ENCODE data around the gene LAMB4.

LAMB4 gene

GRCh38 chr7:108014747-108015682 is 115.1 kb downstream of the LAMB4 start:
- Histone ChIP-seq H2BK15ac (replicated peaks; ENCODE audit: low read depth) (no peak overlapping the region), H2BK120ac (ENCODE audit: low read depth, low read length) (no peak overlapping the region), H3K4ac (ENCODE audit: low read depth, low read length) (no peak overlapping the region), H4K8ac (ENCODE audit: low read depth, low read length) (no peak overlapping the region), H3K79me2 (ENCODE audit: control insufficient read depth, insufficient read depth, low read length) (no peaks in the 10 kb centered on the region), H3K36me3 (ENCODE audit: control insufficient read depth, insufficient read depth, low read length) (no peaks in the 10 kb centered on the region), H3K4me1 (ENCODE audit: control insufficient read depth, low read depth, low read length) (no peaks in the 10 kb centered on the region), H3K9ac (ENCODE audit: low read length) (no peak overlapping the region), H3K79me1 (ENCODE audit: low read length) (no peaks in the 10 kb centered on the region), H3K27me3 (ENCODE audit: insufficient read depth, low read length, poor library complexity) (no peaks in the 10 kb centered on the region), H3K23ac (ENCODE audit: low read length) (no peak overlapping the region), H4K5ac (ENCODE audit: low read length) (no peak overlapping the region), H3K4me3 (ENCODE audit: low read length) (no peak overlapping the region), H2BK5ac (ENCODE audit: low read length) (no peak overlapping the region), H3K4me2 (ENCODE audit: low read length) (no peak overlapping the region), H2AK5ac (ENCODE audit: low read length) (no peak overlapping the region), H3K56ac (ENCODE audit: low read length) (no peak overlapping the region), H3K18ac (ENCODE audit: low read length) (no peak overlapping the region), H3K27ac (ENCODE audit: low read depth, low read length) (no peak overlapping the region)
- no peak for DNase-seq
- WGBS (ENCODE audit: extremely low coverage, insufficient coverage, low lambda C conversion rate) = no CpG with 5 or more reads among the region's 6 CpGs

- Histone ChIP-seq H3K9ac (ENCODE audit: low read length) (no peak overlapping the region), H3K27me3 (ENCODE audit: insufficient read depth, low read length, poor library complexity) (no peaks in the 10 kb centered on the region), H3K4ac (ENCODE audit: low read depth, low read length) (no peak overlapping the region), H4K8ac (ENCODE audit: low read depth, low read length) (no peak overlapping the region), H3K79me2 (ENCODE audit: control insufficient read depth, insufficient read depth, low read length) (no peaks in the 10 kb centered on the region), H3K4me1 (ENCODE audit: control insufficient read depth, low read depth, low read length) (no peaks in the 10 kb centered on the region), H4K5ac (ENCODE audit: low read length) (no peak overlapping the region), H3K36me3 (ENCODE audit: control insufficient read depth, insufficient read depth, low read length) (no peaks in the 10 kb centered on the region), H3K79me1 (ENCODE audit: low read length) (no peaks in the 10 kb centered on the region), H3K23ac (ENCODE audit: low read length) (no peak overlapping the region), H2AK5ac (ENCODE audit: low read length) (no peak overlapping the region), H3K4me2 (ENCODE audit: low read length) (no peak overlapping the region), H3K18ac (ENCODE audit: low read length) (no peak overlapping the region), H3K27ac (ENCODE audit: low read depth, low read length) (no peak overlapping the region), H2BK120ac (ENCODE audit: low read depth, low read length) (no peak overlapping the region), H3K56ac (ENCODE audit: low read length) (no peak overlapping the region), H3K4me3 (ENCODE audit: low read length) (no peak overlapping the region), H2BK5ac (ENCODE audit: low read length) (no peak overlapping the region), H2BK15ac (replicated peaks; ENCODE audit: low read depth) (no peak overlapping the region)
- WGBS (ENCODE audit: extremely low coverage, insufficient coverage, low lambda C conversion rate) = no CpG with 5 or more reads among the region's 2 CpGs
- DNase-seq = no peak
These were observed 115.9 kb downstream of the LAMB4 start for GRCh38 chr7:108014215-108014614.

DNA sequence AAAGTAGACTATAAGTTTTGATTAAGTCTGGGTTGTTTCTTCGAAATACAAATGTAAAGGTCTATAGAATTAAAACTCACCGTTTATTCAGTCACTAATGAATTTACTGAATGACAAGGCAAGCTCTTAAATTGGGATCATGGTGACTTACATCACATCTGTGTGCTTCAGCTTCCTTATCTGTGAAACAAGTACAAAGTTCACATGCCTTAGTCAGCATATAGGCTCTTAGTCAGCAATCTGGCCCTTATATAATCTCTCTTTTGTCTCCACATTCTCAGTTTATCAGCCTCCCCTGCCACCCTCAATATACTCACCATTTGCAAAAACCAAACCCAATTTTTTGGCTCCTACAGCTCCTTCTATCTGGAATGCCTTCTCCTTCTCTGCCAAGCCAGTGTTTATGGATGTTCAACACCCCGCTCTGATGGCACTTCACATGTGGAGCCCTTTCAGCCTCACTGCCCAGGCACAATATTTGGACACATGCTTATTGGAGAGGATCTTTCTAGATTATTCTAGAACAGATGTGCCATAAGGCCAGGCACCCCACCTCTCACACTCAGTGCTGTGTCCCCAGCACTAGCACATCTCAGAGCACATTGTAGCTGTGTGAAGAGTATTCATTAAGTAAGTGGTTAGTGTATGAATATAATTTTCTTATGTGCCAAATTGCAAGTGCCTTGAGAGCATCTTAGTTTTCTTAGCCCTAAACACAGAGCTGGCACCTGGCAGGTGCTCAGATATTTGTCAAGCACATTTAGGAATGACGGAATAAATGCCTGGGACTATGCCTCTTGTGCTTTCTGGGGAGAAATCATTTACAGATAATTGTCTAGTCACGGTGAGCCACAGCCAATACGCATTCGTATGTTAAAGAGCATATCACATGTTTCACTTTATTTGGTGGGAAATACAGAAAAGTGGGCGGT is 117.4 kb downstream of the LAMB4 start:
- Histone ChIP-seq H3K4me1 (ENCODE audit: control insufficient read depth, low read depth, low read length) (no peaks in the 10 kb centered on the region), H3K18ac (ENCODE audit: low read length) (no peak overlapping the region), H2AK5ac (ENCODE audit: low read length) (no peak overlapping the region), H3K4me3 (ENCODE audit: low read length) (no peak overlapping the region), H2BK15ac (replicated peaks; ENCODE audit: low read depth) (no peak overlapping the region), H2BK5ac (ENCODE audit: low read length) (no peak overlapping the region), H3K4me2 (ENCODE audit: low read length) (no peak overlapping the region), H3K36me3 (ENCODE audit: control insufficient read depth, insufficient read depth, low read length) (no peaks in the 10 kb centered on the region), H3K79me2 (ENCODE audit: control insufficient read depth, insufficient read depth, low read length) (no peaks in the 10 kb centered on the region), H3K79me1 (ENCODE audit: low read length) (no peaks in the 10 kb centered on the region), H3K4ac (ENCODE audit: low read depth, low read length) (no peak overlapping the region), H3K23ac (ENCODE audit: low read length) (no peak overlapping the region), H4K5ac (ENCODE audit: low read length) (no peak overlapping the region), H2BK120ac (ENCODE audit: low read depth, low read length) (no peak overlapping the region), H3K9ac (ENCODE audit: low read length) (no peak overlapping the region), H3K56ac (ENCODE audit: low read length) (no peak overlapping the region), H3K27me3 (ENCODE audit: insufficient read depth, low read length, poor library complexity) (no peaks in the 10 kb centered on the region), H4K8ac (ENCODE audit: low read depth, low read length) (no peak overlapping the region), H3K27ac (ENCODE audit: low read depth, low read length) (no peak overlapping the region)
- DNase-seq = no peak
- WGBS (ENCODE audit: extremely low coverage, insufficient coverage, low lambda C conversion rate) = no CpG with 5 or more reads among the region's 8 CpGs

DNA sequence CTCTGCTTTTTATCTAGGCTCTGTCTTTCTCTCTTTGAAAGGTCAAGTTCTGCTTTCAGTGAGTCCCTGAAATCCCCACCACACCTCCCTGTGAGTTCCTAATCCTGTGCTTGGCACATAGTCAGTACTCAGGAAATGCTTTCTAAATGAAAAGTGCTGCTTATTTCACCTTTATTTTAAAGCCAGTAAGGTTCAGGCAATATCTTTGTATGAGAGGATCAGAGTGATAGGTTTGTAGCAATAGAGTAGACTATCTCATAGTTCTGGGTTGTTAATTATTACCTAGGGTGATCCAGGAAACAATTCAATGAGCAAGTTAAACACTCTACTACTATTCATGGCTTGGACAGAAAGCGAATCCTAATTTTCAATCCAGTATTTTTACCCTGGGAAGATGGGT is 119.8 kb downstream of the LAMB4 start:
- WGBS (ENCODE audit: extremely low coverage, insufficient coverage, low lambda C conversion rate) = no CpG with 5 or more reads among the region's 1 CpG

DNA sequence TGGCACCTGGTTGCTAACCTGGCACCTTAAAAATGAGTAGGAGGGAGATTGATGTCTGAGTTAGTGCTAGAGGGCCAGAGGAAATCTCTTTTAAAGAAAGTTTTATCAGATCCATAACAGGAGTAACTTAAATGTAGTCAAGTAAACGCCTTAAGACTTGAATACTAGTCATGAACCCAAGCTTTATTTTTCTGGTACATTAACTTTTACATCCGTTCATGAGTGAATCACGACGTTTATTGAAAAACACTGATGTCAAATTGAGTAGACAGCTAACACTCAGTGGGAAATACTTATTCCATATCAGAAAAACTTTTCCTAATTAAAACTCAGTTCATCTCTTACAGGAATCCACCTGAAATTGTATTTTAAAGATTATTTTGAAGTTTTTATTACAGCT is 120.3 kb downstream of the LAMB4 start:
- Histone ChIP-seq H4K5ac (ENCODE audit: low read length) (no peak overlapping the region), H3K56ac (ENCODE audit: low read length) (no peak overlapping the region), H3K18ac (ENCODE audit: low read length) (no peak overlapping the region), H3K4me2 (ENCODE audit: low read length) (no peak overlapping the region), H3K23ac (ENCODE audit: low read length) (no peak overlapping the region), H3K79me2 (ENCODE audit: control insufficient read depth, insufficient read depth, low read length) (no peaks in the 10 kb centered on the region), H3K4me1 (ENCODE audit: control insufficient read depth, low read depth, low read length) (no peaks in the 10 kb centered on the region), H3K36me3 (ENCODE audit: control insufficient read depth, insufficient read depth, low read length) (no peaks in the 10 kb centered on the region), H2BK120ac (ENCODE audit: low read depth, low read length) (no peak overlapping the region), H3K4ac (ENCODE audit: low read depth, low read length) (no peak overlapping the region), H2BK5ac (ENCODE audit: low read length) (no peak overlapping the region), H2BK15ac (replicated peaks; ENCODE audit: low read depth) (no peak overlapping the region), H3K27ac (ENCODE audit: low read depth, low read length) (no peak overlapping the region), H3K27me3 (ENCODE audit: insufficient read depth, low read length, poor library complexity) (peaks cover 2% of the 10 kb centered on the region), H3K4me3 (ENCODE audit: low read length) (no peak overlapping the region), H4K8ac (ENCODE audit: low read depth, low read length) (no peak overlapping the region), H3K9ac (ENCODE audit: low read length) (no peak overlapping the region), H3K79me1 (ENCODE audit: low read length) (no peaks in the 10 kb centered on the region), H2AK5ac (ENCODE audit: low read length) (no peak overlapping the region)
- no CpG with 5 or more reads among the region's 4 CpGs for WGBS (ENCODE audit: extremely low coverage, insufficient coverage, low lambda C conversion rate)
- no peak for DNase-seq

More for the DNA sequence above, 119.8 kb downstream of the LAMB4 start:
- Histone ChIP-seq H2BK5ac (ENCODE audit: low read length) (no peak overlapping the region), H2BK120ac (ENCODE audit: low read depth, low read length) (no peak overlapping the region), H3K36me3 (ENCODE audit: control insufficient read depth, insufficient read depth, low read length) (no peaks in the 10 kb centered on the region), H3K18ac (ENCODE audit: low read length) (no peak overlapping the region), H3K9ac (ENCODE audit: low read length) (no peak overlapping the region), H4K5ac (ENCODE audit: low read length) (no peak overlapping the region), H2BK15ac (replicated peaks; ENCODE audit: low read depth) (no peak overlapping the region), H3K4me3 (ENCODE audit: low read length) (no peak overlapping the region), H3K79me2 (ENCODE audit: control insufficient read depth, insufficient read depth, low read length) (no peaks in the 10 kb centered on the region), H3K56ac (ENCODE audit: low read length) (no peak overlapping the region), H3K79me1 (ENCODE audit: low read length) (no peaks in the 10 kb centered on the region), H3K4ac (ENCODE audit: low read depth, low read length) (no peak overlapping the region), H4K8ac (ENCODE audit: low read depth, low read length) (no peak overlapping the region), H3K4me1 (ENCODE audit: control insufficient read depth, low read depth, low read length) (no peaks in the 10 kb centered on the region), H3K23ac (ENCODE audit: low read length) (no peak overlapping the region), H3K27ac (ENCODE audit: low read depth, low read length) (no peak overlapping the region), H3K4me2 (ENCODE audit: low read length) (no peak overlapping the region), H3K27me3 (ENCODE audit: insufficient read depth, low read length, poor library complexity) (no peaks in the 10 kb centered on the region), H2AK5ac (ENCODE audit: low read length) (no peak overlapping the region)
- no peak for DNase-seq

Measured in mesendoderm (in vitro differentiated cells).